Esophagus muscularis mucosa (tissue), 4 donors: ENCODE results near the gene AQP2. TPM values are rescaled to one million over a fixed set of nuclear protein-coding genes. Genes with fewer than 3 reads are reported as not detected.

Experiments
- DNase-seq: peaks from one replicate; pipeline ENCODE4 v3.0.0-alpha.2; 2017; ENCODE audit errors: extremely low spot score
- H3K27ac ChIP-seq, 4 donors: fragments of 200-600 bp; sonication (generic); replicated peaks in 1 of 4; 1 replicate in 3 of 4; 2 replicates in 1 of 4; pipeline ENCODE4 v1.5.1; 2016 to 2019; ENCODE audit warnings: mild to moderate bottlenecking in 1 of 4
- H3K27me3 ChIP-seq, 4 donors: fragments of 200-600 bp; sonication (generic); one replicate each; pipeline versions ENCODE4 v1.5.1 to v1.6.0; 2016 to 2019
- H3K36me3 ChIP-seq, 4 donors: fragments of 200-600 bp; sonication (generic); one replicate each; pipeline ENCODE4 v1.5.1; 2016 to 2019
- H3K4me1 ChIP-seq, 4 donors: fragments of 200-600 bp; sonication (generic); one replicate each; pipeline ENCODE4 v1.5.1; 2016 to 2019
- H3K4me3 ChIP-seq, 4 donors: fragments of 200-600 bp; sonication (generic); 1 replicate in 2 of 4; 2 replicates in 2 of 4; pipeline ENCODE4 v1.5.1; 2016 to 2019; ENCODE audit warnings: mild to moderate bottlenecking in 4 of 4, moderate library complexity in 1 of 4
- H3K9me3 ChIP-seq, 4 donors: fragments of 200-600 bp; sonication (generic); 1 replicate in 3 of 4; 2 replicates in 1 of 4; pipeline ENCODE4 v1.5.1; 2016 to 2019
- EP300 ChIP-seq: sonication (generic); formaldehyde crosslinking; IDR thresholded peaks from one replicate; pipeline ENCODE4 v1.6.1; 2017; ENCODE audit warnings: antibody characterized with exemption
- POLR2A ChIP-seq: fragments of 450-650 bp; IDR thresholded peaks from one replicate; pipeline ENCODE4 v1.6.1; 2017; ENCODE audit warnings: antibody characterized with exemption, moderate library complexity, mild to moderate bottlenecking, low read depth
- POLR2AphosphoS5 ChIP-seq, 2 donors: sonication (generic); formaldehyde crosslinking; IDR thresholded peaks; one replicate each; pipeline ENCODE4 v1.6.1; 2017; ENCODE audit warnings: antibody characterized with exemption in 2 of 2
- WGBS: methylation state at CpG from one replicate; pipeline ENCODE4 v1.1.5; 2018; 5-methylcytosine and 5-hydroxymethylcytosine counted together
- intact Hi-C: fragments of 100-400 bp; cut with DNase I; formaldehyde crosslinking; loops from one replicate; pipeline ENCODE4 v1.15.1; 2023
- total RNA-seq, 4 donors: library from RNA; depleted of rRNA; stranded (reverse); fragments of >200 nt; gene quantifications; one replicate each; pipeline versions ENCODE4 v1.1.0 to v1.2.1, GENCODE V29; 2016
- TF ChIP-seq, protein P1 (sequence below), 3 experiments: fragments of 200-600 bp in 2 of 3; fragments of 450-650 bp in 1 of 3; sonication (generic) in 2 of 3; IDR thresholded peaks; one replicate each; pipeline ENCODE4 v1.5.1; 2017 to 2019; ENCODE audit warnings: antibody characterized with exemption in 3 of 3, mild to moderate bottlenecking in 2 of 3, moderate library complexity in 1 of 3

The AQP2 gene
- total RNA-seq, 4 donors from 2014 or later, result not detected

DNA sequence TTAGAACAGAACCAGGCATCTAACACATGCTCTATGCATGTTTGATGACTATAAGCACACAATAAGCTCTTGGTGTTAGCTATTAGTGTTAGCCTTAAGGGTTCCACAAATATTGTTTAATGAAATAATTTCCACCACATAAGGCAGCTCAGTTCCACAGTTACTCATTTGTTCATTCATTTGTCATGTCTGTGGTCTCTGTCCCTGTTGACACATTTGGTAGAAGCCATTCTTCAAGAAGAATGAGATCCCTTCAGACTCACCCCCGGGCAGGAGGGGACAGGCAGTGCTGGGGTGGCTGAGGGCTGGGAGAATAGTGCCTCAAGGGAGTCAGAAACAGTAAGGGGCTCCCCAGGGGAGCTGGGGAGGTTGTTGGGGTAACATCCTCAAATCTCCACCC lies 43.2 kb upstream of the AQP2 start:
- peaks cover 0 to 6% (median 0%) of the 10 kb centered on the region in 4 donors for H3K27me3 ChIP-seq
- no peaks in the 10 kb centered on the region for H3K36me3 ChIP-seq
- no peak overlapping the region for H3K4me3 ChIP-seq
- 60% methylated on average over 1 of the region's 1 CpG for WGBS
- H3K27ac ChIP-seq, result no peak overlapping the region
- intact Hi-C loops, result no loop called here
- no peaks in the 10 kb centered on the region for H3K9me3 ChIP-seq
- peaks cover 8 to 19% (median 14%) of the 10 kb centered on the region in 4 donors for H3K4me1 ChIP-seq
- no peak for DNase-seq
- TF ChIP-seq, protein P1, sequence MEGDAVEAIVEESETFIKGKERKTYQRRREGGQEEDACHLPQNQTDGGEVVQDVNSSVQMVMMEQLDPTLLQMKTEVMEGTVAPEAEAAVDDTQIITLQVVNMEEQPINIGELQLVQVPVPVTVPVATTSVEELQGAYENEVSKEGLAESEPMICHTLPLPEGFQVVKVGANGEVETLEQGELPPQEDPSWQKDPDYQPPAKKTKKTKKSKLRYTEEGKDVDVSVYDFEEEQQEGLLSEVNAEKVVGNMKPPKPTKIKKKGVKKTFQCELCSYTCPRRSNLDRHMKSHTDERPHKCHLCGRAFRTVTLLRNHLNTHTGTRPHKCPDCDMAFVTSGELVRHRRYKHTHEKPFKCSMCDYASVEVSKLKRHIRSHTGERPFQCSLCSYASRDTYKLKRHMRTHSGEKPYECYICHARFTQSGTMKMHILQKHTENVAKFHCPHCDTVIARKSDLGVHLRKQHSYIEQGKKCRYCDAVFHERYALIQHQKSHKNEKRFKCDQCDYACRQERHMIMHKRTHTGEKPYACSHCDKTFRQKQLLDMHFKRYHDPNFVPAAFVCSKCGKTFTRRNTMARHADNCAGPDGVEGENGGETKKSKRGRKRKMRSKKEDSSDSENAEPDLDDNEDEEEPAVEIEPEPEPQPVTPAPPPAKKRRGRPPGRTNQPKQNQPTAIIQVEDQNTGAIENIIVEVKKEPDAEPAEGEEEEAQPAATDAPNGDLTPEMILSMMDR (IDR thresholded peaks at IDR 0.05), result no peak
- TF ChIP-seq POLR2AphosphoS5 (IDR thresholded peaks at IDR 0.05), result no peak
- no peak for TF ChIP-seq POLR2A
- no peak for TF ChIP-seq EP300

GRCh38 chr12:49909356-49909755 lies 41.2 kb upstream of the AQP2 start:
- Histone ChIP-seq H3K4me1 (peaks cover 0 to 4% (median 2%) of the 10 kb centered on the region in 4 donors), H3K27ac (no peak overlapping the region), H3K27me3 (no peaks in the 10 kb centered on the region), H3K9me3 (no peaks in the 10 kb centered on the region), H3K4me3 (no peak overlapping the region), H3K36me3 (no peaks in the 10 kb centered on the region)
- DNase-seq, result no peak
- TF ChIP-seq, protein P1 (IDR thresholded peaks at IDR 0.05), result no peak
- no peak for TF ChIP-seq EP300
- no peak for TF ChIP-seq POLR2AphosphoS5 (IDR thresholded peaks at IDR 0.05)
- no peak for TF ChIP-seq POLR2A
- 90% methylated on average over 4 of the region's 4 CpGs for WGBS
- intact Hi-C loops, result no loop called here

GRCh38 chr12:49909826-49910225 lies 40.7 kb upstream of the AQP2 start:
- no peak for DNase-seq
- no peaks in the 10 kb centered on the region for H3K4me1 ChIP-seq
- no peak overlapping the region for H3K27ac ChIP-seq
- no peaks in the 10 kb centered on the region for H3K36me3 ChIP-seq
- intact Hi-C loops, result no loop called here
- TF ChIP-seq POLR2A (no peak), EP300 (no peak), POLR2AphosphoS5 (IDR thresholded peaks at IDR 0.05) (no peak)
- TF ChIP-seq, protein P1 (IDR thresholded peaks at IDR 0.05), result no peak
- no peak overlapping the region for H3K4me3 ChIP-seq
- H3K27me3 ChIP-seq, result no peaks in the 10 kb centered on the region
- no peaks in the 10 kb centered on the region for H3K9me3 ChIP-seq
- WGBS, result 83% methylated on average over 10 of the region's 16 CpGs

DNA sequence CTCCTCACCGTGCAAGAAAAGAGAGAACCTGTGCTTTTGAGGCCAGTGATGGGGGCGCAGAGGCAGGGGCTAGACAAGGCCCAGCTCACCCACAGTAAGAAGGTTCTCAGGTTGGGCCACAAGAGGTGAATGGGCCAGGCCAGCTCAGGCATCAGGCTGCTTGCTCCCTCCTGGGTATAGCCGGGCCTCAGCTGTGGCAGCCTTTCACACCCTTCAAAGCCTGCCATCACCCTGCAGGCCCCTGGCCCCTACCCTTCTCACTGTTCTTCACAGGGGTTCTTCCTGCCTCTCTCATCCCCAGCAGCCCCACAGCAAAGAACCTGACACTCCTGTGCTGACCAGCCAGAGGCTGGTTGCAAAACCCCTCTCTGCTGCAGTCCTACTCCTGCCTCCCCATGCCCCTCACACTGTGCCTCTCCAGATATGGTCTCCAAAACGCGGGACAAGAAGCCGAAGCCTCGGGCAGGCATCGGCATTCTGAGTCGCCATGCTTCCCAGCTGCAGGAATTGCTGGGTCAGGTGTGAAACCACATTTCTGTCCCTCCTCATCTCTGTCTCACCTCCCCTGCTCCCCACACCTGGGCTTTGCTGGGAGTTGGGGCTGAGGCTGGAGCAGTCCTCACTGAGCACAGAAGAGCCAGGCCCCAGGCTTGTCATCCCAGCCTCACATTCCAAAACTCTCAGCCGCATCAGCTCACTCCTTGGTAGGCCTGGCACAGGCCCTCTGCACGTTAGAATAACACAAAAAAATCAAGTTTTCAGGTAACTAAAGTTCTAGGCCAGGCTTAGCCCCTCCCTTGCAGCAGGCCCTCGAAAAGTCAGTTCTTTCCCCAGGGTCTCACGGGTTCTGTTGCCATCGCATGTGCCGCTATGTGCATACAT lies 40.0 kb upstream of the AQP2 start:
- Histone ChIP-seq H3K36me3 (no peaks in the 10 kb centered on the region), H3K27me3 (no peaks in the 10 kb centered on the region), H3K4me1 (no peaks in the 10 kb centered on the region), H3K4me3 (no peak overlapping the region), H3K9me3 (no peaks in the 10 kb centered on the region), H3K27ac (no peak overlapping the region)
- intact Hi-C loops, result no loop called here
- DNase-seq, result no peak
- 95% methylated on average over 15 of the region's 15 CpGs for WGBS
- TF ChIP-seq, protein P1 (IDR thresholded peaks at IDR 0.05), result no peak
- no peak for TF ChIP-seq EP300
- no peak for TF ChIP-seq POLR2A
- no peak for TF ChIP-seq POLR2AphosphoS5 (IDR thresholded peaks at IDR 0.05)
